ENCODE measurements around the gene EDN1.

- TF ChIP-seq CTCF (IDR thresholded peaks at IDR 0.05; ENCODE audit: borderline replicate concordance, extremely low read depth, low read length, poor library complexity, severe bottlenecking) = no peak
- TF ChIP-seq EZH2 (IDR thresholded peaks at IDR 0.05; ENCODE audit: borderline replicate concordance, low read depth, low read length, severe bottlenecking) = no peak
Measured at GRCh38 chr6:12258191-12258590, 32.0 kb upstream of the EDN1 start.

Data from DND-41 (cell line).